Measurements from ENCODE around the gene PGAP6.
"Not testable (repeated sequence)": the region's sequence is repeated elsewhere in the genome, so short reads cannot be mapped to it uniquely, and the experiment has no call there.

The PGAP6 gene

DNA sequence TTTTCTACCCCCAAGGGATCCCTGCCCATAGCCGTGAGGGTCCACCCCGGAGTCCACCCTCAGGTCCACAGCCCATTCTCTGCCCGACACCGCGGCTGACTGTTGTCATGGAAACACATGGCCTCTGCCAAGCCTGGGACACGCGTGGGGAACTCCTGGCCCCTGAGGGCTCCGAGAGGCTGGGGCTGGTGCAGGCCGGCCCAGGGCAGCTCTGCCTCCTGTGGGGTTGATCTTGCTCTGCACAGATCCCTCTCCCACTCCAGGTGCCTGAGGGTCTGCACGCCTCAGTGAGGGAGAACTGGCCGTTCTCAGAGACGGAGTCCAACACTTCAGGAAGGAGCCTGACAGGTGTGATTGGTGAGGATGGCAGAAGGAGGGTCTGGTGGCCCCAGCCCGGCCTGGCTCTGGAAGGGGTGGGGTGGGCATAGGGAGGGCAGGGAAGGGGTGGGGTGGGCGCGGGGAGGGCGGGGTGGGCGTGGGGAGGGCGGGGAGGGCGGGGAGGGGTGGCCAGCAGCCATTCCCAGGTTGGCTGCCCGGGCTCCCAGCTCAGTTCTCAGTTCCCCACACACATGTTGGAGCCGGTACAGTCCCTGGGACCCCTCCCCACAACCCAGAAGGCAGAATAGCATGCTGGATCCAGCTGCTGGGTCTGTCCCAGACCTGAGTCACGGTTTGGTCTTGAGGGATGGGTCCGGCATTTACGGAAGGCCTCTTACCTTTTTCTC, 17.9 kb downstream of the PGAP6 start:
- DNase-seq: no peak

DNA sequence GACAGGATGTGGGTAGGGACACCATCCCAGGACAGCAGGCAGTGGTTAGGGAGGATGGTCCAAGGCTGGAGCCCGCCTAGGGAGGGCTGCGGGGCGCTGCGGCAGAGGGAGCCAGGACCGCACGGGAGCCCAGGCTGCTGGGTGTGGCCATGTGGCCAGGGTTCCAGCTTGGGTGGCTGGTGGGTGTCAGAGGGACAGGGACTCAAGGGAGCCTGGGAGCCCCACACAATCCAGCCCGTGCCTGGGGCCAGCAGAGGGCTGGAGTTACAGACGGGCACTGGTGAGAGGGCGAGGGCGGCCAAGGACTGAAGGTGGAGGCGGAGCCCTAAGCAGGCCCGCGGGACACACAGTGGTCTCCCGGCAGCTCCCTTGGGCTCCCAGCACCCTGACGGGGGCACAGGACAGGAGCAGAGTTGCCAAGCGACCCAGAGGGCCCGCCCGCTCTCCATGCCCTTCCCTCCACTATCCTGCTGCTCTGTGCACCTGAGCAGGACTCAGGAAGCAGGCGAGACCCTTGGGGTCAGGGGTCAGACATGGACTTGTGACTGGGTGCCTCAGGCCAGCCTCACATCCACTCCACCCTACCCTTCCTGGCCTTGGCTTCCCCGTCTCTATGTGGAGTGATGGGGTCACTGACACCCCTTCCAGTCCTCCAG, 18.5 kb downstream of the PGAP6 start:
- DNase-seq: no peak

DNA sequence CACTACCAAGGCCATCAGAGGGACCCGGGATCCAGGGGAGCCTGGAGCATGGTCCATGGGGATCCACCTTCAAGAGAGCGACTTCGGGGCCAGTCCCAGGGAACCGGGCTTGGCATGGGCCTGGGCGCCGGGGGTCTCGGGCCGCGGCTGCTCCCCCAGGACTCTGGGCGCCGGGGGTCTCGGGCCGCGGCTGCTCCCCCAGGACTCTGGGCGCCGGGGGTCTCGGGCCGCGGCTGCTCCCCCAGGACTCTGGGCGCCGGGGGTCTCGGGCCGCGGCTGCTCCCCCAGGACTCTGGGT, 19.1 kb downstream of the PGAP6 start:
- not testable (repeated sequence) for DNase-seq

GRCh38 chr16:361872-362701, 19.7 kb downstream of the PGAP6 start:
- DNase-seq: peak; percentile 45

- no peak for DNase-seq
Observed at GRCh38 chr16:361341-361871, 20.4 kb downstream of the PGAP6 start.

GRCh38 chr16:360698-361336, 21.0 kb downstream of the PGAP6 start:
- no peak for DNase-seq

GRCh38 chr16:359871-360697, 21.7 kb downstream of the PGAP6 start:
- DNase-seq: no peak

- DNase-seq: no peak
Observed at GRCh38 chr16:359067-359763, 22.6 kb downstream of the PGAP6 start.

GRCh38 chr16:356741-357140, 25.0 kb downstream of the PGAP6 start:
- no peak for DNase-seq

- DNase-seq: no peak
Observed at GRCh38 chr16:354971-355461, 26.8 kb downstream of the PGAP6 start.

DNA sequence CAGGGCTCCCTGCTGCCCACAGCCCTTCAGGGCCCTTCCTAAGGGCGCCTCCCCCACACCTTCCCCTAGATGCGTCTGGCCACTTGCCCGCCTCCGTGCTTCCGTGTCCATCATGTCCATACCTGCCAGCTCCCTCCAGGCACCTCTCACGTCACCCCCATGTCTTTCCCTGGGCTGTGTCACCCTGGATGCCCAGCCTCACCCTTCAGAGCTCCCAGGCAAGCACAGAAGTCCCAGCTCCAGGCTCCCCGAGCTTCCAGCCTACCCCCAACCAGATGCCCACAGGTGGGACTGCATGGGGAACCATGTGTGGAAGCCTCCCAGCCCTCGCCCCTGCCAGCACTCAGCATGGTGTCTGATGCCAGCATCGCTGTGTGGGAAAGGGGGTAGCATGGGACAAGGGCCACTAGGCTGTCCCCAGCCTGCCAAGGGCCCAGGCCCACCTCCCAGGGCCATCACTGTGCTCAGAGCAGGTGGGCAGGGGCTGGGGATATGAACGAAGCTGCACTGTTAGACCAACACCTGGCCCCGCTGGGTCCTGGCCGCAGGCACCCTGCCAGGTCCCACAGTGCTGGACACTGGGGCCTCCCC, 27.4 kb downstream of the PGAP6 start:
- DNase-seq: no peak

GRCh38 chr16:353404-354290, 28.1 kb downstream of the PGAP6 start:
- no peak for DNase-seq

DNA sequence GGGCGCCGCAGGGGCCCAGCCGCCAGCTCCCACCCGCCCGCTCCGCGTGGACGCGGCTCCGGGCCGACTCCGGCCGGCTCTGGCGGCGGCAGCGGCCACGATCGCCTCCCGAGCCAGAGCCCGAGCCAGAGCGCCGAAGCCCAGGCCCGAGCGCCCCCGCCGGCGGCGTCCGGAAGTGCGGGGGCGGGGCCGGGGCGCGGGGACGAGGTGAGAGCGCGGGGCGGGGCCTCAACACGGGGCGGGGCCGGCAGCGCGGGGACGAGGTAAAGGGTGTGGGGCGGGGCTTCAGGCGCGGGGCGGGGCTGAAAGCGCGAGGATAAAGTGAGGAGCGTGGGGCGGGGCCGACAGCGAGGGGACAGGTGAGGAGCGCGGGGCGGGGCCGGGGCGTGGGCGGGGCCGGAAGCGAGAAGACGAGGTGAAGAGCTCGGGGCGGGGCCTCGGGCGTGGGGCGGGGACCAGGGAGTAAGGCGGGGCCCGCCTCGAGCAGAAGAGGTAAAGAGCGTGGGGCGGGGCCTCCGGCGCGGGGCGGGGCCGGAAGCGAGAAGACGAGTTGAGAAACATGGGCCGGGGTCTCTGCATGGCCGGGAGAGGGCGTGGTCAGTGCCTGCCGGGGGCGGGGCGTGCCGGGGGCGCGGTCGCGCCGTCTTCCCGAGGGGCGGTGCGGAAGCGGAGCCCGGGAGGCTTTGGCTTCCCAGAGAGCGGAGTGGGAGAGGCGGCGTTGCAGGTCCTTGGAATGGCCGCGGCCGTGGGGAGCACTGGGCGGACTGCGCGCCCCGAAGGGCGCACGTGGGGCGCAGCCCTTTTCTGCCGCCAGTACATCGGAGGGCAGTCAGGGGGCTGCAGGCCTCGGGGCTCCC, 29.0 kb downstream of the PGAP6 start, which contains the start of gene AXIN1:
Gene AXIN1, minus strand, starts transcription at position 177 of the 857 bp plus-strand sequence. CDS start 5,698 bp downstream, outside the sequence.
- peak; percentile 79 for DNase-seq

- DNase-seq: no peak
Observed at GRCh38 chr16:351804-352520, 29.8 kb downstream of the PGAP6 start.

DNA sequence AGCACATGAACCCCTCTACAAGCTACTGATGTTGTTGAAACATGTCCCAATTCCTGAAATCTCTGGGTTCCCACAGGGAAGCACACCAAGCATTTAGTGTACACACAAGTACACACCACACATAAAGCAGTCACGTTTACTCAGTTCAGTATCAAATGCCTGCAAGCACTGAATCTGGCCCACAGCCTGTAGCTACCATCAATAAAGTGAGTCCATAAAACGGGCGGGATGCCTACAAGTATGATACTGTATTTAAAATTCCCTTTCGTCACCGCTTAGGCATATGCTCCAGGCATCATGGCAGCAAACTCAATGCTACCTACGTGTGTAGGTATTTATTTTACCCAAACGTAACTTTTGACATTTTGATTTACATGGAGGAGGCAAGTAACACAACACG, 31.6 kb downstream of the PGAP6 start:
- DNase-seq: no peak

GRCh38 chr16:349211-349610, 32.6 kb downstream of the PGAP6 start:
- DNase-seq: no peak

GRCh38 chr16:348495-348894, 33.3 kb downstream of the PGAP6 start:
- DNase-seq: not testable (repeated sequence)

- no peak for DNase-seq
Observed at GRCh38 chr16:347203-347602, 34.6 kb downstream of the PGAP6 start.

Measured in NCI-H510A (cell line).